ENCODE measurements around the gene TECPR1.

DNA sequence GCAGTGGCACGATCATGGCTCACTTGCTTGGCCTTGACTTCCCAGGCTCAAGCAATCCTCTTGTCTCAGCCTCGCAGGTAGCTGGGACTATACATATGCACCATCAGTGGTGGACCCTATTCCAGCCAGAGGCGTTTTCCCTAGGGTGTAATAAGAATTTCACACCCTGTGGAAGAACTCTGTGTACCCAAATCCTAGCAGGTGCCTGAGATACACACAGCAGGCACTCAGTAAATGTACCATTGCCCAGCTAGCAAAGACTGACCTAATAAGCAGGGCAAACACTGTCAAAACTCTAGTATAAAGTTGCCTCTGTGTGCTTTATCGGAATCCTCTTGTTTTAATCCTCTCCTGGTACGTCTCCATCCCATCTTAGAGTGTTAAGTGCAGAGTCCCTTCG is 74.5 kb downstream of the TECPR1 start:
- TF ChIP-seq YY1 (IDR thresholded peaks at IDR 0.05; ENCODE audit: insufficient read depth, insufficient read length) = no peak
- TF ChIP-seq SUZ12 (IDR thresholded peaks at IDR 0.05; ENCODE audit: extremely low read depth, insufficient read depth, insufficient read length) = no peak
- TF ChIP-seq ZNF274 (IDR thresholded peaks at IDR 0.05; ENCODE audit: low read depth, low read length) = no peak

Data from NT2/D1 (cell line).